ENCODE data around the gene ZNF836.
"Not testable (repeated sequence)": the region's sequence is repeated elsewhere in the genome, so short reads cannot be mapped to it uniquely, and the experiment has no call there.

The ZNF836 gene

DNA sequence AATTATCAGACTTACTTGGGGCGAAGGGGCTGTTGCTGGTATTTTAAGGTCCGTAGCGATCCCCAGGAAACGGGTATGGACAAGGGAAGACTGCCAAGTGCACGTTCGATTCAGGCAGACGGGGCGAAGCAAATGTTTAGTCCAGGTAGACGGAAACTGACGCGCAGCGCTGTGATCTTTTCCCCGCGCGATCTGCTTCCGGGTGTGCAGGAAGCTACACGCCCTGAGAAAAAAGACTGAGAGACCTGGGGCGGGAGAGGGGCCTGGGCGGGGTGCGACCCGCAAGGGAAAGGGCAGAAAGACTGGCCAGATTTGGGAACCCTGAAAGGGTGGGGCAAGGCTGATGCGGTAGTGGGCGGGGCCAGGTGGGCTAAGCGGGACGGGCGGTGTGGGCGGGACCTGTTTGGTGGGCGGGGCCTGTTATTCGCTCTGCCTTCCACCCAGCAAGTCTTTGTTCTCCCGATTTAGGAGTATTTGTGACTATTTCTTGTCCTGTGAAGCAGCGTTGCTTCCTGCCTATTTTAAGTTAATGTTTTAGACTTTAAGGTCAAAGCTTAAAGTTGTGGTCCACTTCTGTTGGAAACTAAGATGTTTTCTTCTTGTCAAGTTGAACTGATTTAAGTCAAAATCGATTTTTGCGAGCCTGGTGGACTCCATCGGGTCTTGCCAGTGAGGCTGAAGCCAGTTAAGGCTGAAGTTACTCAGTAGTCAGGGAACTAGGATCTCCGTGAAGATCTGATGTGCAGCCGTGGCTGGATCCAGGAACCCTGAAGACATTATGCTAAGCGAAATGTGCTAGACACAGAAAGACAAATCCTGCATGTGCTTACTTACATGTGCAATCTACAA lies at the start of gene ZNF836:
Gene ZNF836 (minus strand): TSS at position 301 of the 849 bp plus-strand sequence. CDS start 3,549 bp downstream, outside the sequence.
- peak; percentile 74 for DNase-seq

DNA sequence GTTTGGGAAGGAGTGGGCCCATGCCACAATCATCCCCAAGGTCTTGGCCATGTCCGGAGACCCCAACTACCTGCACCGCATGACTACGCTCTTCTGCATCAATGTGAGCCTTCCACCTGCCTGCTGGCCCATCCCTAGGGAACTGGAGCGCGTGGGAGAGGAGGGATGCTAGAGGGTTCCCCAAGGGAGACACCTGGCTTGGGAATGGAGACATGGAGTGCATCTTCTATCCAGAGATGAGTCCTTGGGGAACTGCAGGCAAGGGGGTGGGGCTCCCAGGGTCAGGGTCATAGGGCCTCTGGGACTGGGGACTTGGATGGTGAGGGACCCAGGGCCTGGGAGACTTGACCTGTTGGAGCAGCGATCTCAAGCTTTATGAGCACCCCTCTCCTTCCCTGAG lies 49.6 kb upstream of the ZNF836 start:
- no peak for DNase-seq

DNA sequence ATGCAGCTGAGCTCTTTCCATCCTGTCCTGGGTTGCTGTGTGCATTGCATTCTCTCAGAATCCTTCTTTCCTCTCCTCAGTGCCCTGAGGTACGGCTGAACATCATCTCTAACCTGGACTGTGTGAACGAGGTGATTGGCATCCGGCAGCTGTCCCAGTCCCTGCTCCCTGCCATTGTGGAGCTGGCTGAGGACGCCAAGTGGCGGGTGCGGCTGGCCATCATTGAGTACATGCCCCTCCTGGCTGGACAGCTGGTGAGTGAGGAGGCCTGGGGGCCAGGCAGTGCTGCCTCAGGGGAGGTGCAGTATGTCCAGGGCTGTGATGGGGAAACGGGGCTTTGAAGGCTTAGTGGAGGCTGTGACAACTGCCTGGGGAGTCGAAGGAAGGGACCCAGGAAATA lies 48.2 kb upstream of the ZNF836 start:
- DNase-seq: no peak

DNA sequence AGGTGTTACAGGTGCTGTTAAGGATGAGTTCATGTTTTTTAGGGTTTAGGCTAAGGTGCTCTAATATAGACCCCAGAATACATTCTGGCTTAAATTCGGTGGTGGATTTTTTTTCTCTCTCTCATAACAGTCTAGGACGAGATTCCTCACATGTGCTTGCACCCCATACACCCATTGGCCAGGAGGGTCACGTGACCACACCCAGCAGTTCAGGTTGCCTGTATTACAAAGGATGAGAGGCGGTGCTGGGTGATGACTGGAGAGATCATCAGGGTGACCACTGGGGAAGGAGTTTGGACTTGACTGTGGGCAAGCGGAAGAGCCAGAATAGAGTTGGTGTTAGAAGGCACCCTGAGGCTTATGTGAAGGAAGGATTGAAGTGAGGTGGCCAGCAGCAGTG lies 46.2 kb upstream of the ZNF836 start:
- DNase-seq: no peak

DNA sequence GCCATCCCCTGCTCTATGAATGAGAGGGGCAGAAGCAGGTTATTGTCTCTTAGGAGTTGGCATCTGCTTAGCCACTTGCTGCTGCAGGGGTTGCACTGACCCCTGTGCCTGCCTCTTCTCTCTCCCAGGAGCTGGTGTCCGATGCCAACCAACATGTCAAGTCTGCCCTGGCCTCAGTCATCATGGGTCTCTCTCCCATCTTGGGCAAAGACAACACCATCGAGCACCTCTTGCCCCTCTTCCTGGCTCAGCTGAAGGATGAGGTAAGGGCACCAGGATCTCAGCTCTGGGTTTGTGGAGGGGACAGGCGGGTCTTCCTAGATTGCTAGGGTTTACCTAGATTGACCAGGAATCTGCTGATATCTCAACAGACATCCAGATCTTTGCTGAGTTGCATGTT lies 45.0 kb upstream of the ZNF836 start:
- DNase-seq: no peak

DNA sequence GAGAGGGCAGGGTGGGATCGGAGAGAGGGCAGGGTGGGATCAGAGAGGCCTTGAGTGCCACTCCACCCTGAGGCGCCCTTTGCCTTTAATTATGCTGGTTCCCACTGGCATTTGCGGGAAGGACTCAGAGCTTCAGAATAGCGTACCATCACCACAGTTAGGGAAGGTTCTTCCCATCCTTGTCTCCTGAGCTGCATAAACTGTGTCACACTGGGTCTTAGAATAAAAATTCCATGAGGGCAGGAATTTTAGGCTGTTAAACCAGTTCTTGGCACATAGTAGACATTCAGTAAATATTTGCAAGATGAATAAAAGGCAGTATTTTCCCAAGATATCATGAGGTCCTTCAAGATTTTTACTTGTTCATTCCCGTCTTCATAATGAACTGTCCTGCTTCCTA lies 42.8 kb upstream of the ZNF836 start:
- no peak for DNase-seq

DNA sequence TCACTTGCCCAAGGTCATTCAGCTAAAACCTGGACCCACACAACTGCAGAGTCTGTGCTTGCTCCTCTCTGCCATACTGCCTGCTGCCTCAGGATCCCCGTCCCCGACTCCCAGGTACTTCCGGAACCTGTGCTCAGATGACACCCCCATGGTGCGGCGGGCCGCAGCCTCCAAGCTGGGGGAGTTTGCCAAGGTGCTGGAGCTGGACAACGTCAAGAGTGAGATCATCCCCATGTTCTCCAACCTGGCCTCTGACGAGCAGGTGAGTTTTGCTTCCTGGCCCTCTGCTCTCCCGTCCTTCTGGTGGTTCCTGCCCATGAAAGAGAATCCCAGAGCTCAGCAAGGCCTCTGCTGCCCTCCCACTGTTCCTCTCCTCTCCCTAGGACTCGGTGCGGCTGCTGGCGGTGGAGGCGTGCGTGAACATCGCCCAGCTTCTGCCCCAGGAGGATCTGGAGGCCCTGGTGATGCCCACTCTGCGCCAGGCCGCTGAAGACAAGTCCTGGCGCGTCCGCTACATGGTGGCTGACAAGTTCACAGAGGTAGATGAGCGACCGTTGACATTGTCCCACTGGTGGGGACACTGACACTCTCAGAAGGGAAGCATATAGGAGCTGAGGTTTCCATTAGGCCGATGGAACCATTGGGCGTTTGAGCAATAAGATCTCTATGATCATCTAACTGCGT lies 41.3 kb upstream of the ZNF836 start:
- no peak for DNase-seq

DNA sequence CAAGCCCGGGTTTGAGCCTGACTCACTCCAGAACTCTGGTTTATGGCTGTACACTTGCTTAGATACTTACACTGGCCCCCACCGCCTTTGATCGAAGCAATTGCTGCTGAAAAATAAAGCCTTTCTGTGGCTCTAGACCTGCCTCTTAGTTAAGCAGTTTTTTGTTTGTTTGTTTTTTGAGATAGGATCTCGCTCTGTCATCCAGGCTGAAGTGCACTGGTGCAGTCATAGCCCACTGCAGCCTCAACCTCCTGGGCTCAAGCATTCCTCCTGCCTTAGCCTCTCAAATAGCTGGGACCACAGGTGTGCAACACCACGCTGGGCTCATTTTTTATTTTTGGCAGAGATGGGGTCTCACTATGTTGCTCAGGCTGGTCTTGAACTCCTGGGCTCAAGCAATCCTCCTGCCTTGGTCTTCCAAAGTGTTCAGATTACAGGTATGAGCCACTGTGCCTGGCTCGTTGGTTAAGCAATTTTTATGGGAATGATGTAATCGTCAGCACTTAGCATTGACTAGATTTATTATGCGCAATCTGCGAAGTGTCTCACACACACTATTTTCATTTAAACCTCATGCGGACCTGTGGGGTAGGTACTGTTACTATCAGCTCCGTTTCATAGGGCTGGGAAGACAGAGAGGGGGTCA lies 40.6 kb upstream of the ZNF836 start:
- DNase-seq: no peak

DNA sequence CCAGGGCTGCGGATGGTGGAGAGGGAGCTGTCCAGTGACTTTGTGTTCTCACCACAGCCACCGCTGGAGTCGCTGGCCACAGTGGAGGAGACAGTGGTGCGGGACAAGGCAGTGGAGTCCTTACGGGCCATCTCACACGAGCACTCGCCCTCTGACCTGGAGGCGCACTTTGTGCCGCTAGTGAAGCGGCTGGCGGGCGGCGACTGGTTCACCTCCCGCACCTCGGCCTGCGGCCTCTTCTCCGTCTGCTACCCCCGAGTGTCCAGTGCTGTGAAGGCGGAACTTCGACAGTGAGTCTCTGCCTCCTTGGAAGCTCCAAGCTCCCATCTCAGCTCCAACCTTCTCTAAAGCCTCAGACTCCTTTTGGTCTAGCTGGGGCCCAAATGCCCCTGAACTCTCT lies 39.8 kb upstream of the ZNF836 start:
- DNase-seq: no peak

DNA sequence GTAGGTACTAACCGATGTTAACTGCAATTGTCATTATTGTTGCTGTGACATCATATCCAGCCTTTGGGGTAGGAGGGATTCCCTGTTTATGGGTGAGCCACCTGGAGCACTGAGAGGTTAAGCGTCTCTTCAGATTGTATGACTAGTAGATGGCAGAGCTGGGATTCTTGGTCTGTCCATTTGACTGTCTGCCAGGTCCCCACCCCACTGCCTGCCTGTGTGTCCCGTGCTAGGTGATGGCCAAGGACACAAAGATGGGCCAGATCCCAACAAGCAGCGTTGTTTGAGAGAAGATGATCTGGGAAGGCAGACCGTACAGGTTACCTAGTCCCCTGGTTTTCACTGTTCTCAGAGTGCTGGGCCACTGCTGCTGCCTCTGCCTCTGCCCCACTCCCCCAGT lies 35.1 kb upstream of the ZNF836 start:
- no peak for DNase-seq

DNA sequence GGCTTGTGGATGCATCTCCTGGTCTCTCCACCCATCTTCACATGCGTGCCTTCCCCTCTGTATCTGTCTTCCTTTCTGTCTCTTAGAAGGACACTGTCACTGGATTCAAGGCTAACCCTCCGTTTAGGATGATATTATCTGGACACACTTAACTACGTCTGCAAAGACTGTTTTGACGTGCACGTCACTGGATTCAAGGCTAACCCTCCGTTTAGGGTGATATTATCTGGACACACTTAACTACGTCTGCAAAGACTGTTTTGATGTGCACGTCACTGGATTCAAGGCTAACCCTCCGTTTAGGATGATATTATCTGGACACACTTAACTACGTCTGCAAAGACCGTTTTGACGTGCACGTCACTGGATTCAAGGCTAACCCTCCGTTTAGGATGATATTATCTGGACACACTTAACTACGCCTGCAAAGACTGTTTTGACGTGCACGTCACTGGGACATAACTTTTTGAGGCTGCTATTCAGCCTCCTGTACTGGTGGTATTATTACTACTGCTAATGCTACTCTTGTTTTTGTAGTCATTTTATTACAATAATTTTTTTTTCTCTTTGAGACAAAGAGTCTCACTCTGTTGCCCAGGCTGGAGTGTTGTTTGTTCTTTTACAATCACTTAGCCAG lies 29.5 kb upstream of the ZNF836 start:
- DNase-seq: not testable (repeated sequence)

DNA sequence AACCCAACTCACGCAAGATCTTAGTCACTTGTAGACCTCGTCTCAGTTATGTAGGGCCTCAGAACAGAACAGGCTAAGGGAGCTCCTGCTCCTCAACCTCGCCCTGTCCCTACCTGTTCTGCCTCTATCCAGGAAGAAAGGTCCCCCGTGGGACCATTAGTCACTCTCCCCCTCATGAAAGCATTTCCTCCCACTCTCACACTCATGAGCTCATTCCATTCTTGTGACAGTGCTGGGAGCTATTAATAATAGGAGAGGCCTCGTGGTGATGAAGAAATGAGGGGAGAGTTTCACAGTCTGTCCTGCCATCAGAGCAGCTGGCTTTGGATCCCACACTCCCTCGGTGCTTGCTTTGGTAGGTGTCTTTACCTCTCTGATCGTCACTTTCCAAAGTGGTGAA lies 28.6 kb upstream of the ZNF836 start:
- DNase-seq: no peak

DNA sequence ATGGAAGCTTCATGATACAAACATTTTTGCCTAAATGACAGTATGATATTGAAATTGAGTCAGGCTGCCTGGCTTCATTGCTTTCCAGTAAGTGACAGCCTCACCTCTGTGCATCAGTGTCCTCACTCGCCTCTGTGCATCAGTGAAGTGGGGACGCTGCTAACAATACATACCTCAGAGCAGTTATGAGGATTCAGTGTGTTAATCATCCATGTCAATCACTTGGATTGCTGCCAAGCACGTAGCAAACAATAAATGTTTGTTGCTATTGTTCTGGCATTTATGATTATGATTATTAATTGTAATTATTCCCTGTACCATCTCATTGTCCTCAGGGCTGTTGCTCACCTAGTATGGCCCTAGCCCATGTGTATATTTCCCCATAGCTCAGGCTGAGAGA lies 27.3 kb upstream of the ZNF836 start:
- no peak for DNase-seq

DNA sequence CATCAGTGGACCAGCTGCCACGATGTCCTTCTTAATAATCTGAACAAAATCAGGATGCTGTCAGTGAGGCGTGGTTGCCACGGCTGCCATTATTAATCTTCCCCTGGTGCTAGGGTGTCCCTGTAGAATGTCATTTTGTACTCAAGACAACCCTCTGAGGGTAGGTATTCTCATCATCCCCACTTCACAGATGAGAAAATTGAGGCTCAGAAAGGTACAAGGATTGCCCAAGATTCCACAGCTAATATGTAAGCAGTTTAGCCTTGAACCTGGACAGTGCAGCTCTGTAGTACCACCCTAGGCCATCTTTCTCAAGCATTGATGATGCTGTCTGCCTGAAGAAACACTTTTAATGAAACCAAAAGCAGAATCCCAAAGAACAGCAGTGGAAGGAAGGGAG lies 26.5 kb upstream of the ZNF836 start:
- DNase-seq: no peak

DNA sequence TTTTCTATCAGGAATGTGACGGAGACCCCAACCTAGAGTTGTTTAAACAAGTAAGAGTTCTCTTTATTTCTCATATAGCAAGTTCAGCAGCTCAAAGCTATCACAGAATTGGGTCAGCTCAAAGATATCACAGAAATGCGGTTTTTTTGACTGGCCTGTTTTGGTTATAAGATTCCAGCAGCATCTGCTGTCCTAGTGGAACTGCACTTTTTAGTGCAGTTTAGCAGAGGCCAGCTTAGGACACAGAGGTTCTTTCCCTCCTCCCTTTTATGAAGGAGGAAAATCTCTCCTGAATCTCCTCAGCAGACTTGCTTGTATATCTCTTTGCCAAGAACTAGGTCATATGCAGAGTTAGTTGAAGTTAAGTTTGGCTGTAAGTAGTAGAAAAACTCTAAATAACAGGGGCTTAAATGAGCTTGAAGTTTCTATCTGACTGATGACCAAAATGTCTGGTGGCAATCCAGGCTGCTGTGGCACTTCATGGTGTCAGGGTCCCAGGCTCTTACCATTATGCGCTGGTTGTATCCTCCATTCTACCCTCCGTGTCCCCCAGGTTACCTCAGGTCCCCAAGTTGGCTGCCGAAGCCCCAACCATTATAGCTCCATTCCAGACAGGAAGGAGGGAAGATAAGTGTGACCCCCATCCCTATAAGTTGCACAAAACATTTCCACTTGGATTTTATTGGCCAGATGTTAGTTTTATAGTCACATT lies 25.0 kb upstream of the ZNF836 start:
- DNase-seq: no peak

DNA sequence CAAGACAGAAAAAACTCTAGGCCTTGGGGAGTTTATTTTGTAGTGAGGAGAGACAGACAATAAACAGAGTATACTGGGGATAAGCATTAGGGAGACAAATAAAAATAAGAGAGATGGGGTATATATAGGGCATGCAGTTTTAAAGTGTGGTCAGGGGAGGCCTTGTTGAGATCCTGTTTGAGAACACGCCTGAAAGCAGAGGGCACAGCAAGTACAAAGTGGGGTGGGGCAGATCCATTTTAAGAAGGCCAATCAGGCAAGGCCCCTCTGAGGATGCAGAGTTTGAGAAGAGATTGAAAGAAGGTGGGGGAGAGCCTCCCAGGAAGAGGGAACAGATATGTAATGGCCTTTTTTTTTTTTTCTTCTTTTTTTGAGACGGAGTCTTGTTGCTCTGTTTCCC lies 20.5 kb upstream of the ZNF836 start:
- DNase-seq: no peak

DNA sequence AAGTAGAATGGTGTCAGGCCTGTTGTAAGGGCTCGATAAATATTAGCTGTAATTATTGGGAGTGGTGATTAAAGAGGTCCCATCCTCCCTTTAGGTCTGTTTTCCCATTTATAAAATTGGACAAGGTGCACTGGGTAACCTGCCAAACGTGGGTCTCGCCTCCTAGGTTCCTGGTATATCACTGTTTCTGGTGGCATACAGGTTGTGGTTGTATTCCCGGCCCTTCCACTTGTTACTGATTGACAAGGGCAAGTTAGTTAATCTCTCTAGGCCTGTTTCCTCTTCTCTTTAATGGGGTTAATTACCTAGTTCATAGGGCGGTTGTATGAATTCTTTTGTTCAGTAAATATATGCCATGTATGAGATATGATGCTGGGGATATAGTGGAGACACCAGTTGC lies 20.0 kb upstream of the ZNF836 start:
- no peak for DNase-seq

DNA sequence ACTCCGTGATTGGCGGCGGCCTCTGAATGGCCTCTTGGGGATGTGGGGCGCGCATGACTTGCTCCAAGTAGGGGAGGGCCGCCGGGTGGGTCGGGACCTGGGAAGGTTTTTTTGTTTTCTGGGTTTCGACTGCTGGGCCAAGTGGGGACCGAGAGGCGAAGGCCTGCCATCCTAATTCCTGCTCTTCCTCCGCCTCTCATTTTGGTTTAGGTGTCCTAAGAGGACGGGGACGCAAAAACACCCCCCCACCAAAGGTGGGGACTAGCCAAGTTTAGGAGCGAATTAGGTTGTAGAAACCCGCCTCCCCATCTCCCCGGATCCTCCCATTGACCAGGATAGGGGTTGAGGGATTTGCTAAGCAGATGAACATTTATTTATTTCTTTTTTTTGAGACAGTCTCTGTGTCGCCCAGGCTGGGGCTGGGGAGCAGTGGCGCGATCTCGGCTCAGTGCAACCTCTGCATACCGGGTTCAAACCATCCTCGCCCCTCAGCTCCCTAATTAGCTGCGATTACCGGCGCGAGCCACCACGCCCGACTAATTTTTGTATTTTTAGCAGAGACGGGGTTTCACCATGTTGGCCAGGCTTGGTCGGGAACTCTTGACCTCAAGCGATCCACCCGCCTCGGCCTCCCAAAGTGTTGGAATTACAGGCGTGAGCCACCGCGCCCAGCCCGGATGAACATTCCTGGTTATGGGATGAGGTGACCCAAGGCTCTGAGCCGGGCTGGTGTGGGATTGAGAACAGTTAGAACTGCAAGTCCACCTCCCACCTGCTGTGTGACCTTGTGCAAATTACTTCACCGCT lies 19.3 kb upstream of the ZNF836 start:
- peak; percentile 31 for DNase-seq

DNA sequence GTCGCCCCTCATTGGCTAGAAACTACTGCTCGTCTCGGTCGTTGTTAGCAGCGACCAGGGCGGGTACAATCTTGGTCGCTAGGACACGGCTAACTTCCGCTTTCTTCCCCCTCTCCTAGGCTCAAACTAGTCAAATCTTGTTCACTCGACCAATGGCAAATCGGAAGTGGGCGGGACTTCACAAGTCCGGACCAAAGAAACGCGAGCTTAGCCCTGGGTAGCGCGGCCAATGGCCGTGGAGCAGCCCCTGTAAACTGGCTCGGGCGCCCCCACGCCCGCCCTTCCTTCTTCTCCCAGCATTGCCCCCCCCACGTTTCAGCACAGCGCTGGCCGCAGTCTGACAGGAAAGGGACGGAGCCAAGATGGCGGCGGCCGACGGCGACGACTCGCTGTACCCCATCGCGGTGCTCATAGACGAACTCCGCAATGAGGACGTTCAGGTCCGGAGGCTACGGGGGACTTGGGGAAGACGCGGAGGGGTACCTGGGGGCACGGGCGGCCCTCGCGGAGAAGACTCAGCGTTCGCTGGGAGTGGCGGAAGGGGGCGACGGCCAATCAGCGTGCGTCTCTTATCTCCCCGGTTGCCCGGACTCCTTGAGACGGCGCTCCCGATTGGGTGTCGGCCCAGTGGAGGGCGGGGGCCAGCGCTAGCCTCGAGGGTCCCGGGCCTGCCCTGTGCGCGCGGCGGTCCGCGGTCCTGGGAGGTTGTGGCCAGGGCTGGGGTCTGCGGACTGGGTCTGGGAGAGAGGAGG lies 18.5 kb upstream of the ZNF836 start, which contains the start of gene PPP2R1A:
Gene PPP2R1A (plus strand): TSS at position 318 of the 752 bp plus-strand sequence. CDS start 45 bp downstream, at position 363.
- peak; percentile 100 for DNase-seq

DNA sequence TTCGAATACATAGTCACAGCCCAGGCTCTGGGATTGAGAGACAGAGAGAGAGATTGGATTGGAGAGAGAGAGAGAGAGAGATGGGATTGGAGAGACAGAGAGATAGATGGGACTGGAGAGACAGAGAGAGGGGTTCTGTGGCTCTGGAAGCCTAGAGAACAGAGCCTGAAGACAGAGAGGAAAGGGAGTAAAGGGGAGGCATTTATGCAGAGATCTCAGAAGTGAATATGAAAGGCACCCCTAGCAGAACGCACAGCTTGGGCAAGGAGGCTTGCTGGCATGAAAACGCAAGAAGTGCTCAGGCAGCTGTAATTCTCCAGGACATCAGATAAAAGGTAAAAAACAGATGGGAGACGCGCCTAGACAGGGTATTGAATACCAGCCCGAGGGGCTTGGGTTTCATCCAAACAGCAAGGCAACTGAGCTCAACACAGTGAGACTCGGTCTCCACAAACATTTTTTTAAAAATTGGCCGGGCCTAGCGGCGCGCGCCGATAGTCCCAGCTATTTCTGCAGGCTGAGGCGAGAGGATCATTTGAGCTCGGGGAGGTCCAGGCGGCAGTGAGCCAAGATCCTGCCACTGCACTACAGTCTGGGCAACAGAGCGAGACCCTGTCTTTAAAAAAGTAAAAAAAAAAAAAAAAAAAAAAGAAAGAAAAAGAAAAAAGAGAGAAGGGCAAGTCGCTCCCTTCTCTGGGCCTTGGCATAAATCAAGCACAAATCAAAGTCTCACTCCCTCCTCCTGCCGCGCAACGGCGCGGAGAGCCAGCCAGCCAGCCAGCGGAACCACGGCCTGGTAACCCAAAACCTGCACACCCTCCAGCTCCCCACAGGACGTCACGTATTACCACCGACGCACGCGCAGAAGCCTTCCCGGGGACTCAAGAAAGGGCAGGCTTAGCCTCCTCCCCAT lies 17.7 kb upstream of the ZNF836 start:
- peak; percentile 53 for DNase-seq

Measured in DMS79 (cell line).